DND-41 (cell line): ENCODE results near the gene DACH1.

Experiments
- ATAC-seq: fragments of 200-7000 bp; cut with Tn5 transposase; 3 replicates; pipeline ENCODE4 v1.9.1; 2021; ENCODE audit warnings: low read depth; ENCODE audit not compliant: insufficient read depth
- DNase-seq: peaks from one replicate; pipeline ENCODE4 v3.0.0-alpha.2; 2020
- H2AFZ ChIP-seq: 2 replicates; pipeline ENCODE4 v1.6.0; 2012; ENCODE audit warnings: low read depth, low read length
- H3K27ac ChIP-seq: 2 replicates; pipeline ENCODE4 v1.5.1; 2012; ENCODE audit warnings: low read length, inconsistent platforms
- H3K27me3 ChIP-seq: fragments of 200-600 bp; sonication (generic); 2 replicates; pipeline ENCODE4 v1.6.0; 2012; ENCODE audit warnings: low read length, mild to moderate bottlenecking, inconsistent platforms; ENCODE audit not compliant: insufficient read depth, poor library complexity
- H3K36me3 ChIP-seq: 2 replicates; pipeline ENCODE4 v1.5.1; 2012; ENCODE audit warnings: low read length, inconsistent platforms; ENCODE audit not compliant: insufficient read depth
- H3K4me1 ChIP-seq: 2 replicates; pipeline ENCODE4 v1.5.1; 2012; ENCODE audit warnings: mild to moderate bottlenecking, low read length; ENCODE audit not compliant: insufficient read depth
- H3K4me2 ChIP-seq: 2 replicates; pipeline ENCODE4 v1.6.0; 2012; ENCODE audit warnings: mild to moderate bottlenecking, moderate library complexity, low read length, inconsistent platforms; ENCODE audit not compliant: insufficient read depth
- H3K4me3 ChIP-seq, 2 experiments: fragments of 200-600 bp in 1 of 2; shearing (Covaris generic) in 1 of 2; 2 replicates each; pipeline ENCODE4 v1.5.1; 2012 to 2016; ENCODE audit warnings: inconsistent platforms in 2 of 2, low read length in 2 of 2, mild to moderate bottlenecking in 2 of 2, low read depth in 1 of 2, moderate library complexity in 1 of 2
- H3K79me2 ChIP-seq: 2 replicates; pipeline ENCODE4 v1.6.0; 2012; ENCODE audit warnings: low read length, inconsistent platforms; ENCODE audit not compliant: insufficient read depth
- H3K9ac ChIP-seq: 2 replicates; pipeline ENCODE4 v1.6.0; 2012; ENCODE audit warnings: low read depth, mild to moderate bottlenecking, inconsistent platforms, low read length, moderate library complexity
- H3K9me3 ChIP-seq: 2 replicates; pipeline ENCODE4 v1.5.1; 2012; ENCODE audit warnings: low read length, moderate library complexity, mild to moderate bottlenecking, inconsistent platforms; ENCODE audit not compliant: insufficient read depth, severe bottlenecking
- H4K20me1 ChIP-seq: 2 replicates; pipeline ENCODE4 v1.6.0; 2012; ENCODE audit warnings: low read length; ENCODE audit not compliant: insufficient read depth
- CTCF ChIP-seq: IDR thresholded peaks from 2 replicates; pipeline ENCODE4 v1.5.1; 2012; ENCODE audit warnings: borderline replicate concordance, low read length, moderate library complexity, mild to moderate bottlenecking; ENCODE audit not compliant: poor library complexity, severe bottlenecking; ENCODE audit errors: extremely low read depth
- EZH2 ChIP-seq: IDR thresholded peaks from 3 replicates; pipeline ENCODE4 v1.6.1; 2012; ENCODE audit warnings: borderline replicate concordance, low read depth, mild to moderate bottlenecking, moderate library complexity, low read length, inconsistent platforms; ENCODE audit not compliant: severe bottlenecking

The DACH1 gene

GRCh38 chr13:71477735-71478134 is 389.3 kb downstream of the DACH1 start:
- H3K9me3 ChIP-seq: no peaks in the 10 kb centered on the region
- no peak overlapping the region for H3K4me2 ChIP-seq
- H3K4me1 ChIP-seq: no peaks in the 10 kb centered on the region
- H3K79me2 ChIP-seq: no peaks in the 10 kb centered on the region
- H3K36me3 ChIP-seq: no peaks in the 10 kb centered on the region
- no peak overlapping the region; the same call in 1 of the 2 replicates for H2AFZ ChIP-seq
- no peak overlapping the region for H3K27ac ChIP-seq
- DNase-seq (no peak), ATAC-seq (no peak)
- no peaks in the 10 kb centered on the region for H4K20me1 ChIP-seq
- no peak overlapping the region for H3K4me3 ChIP-seq
- no peaks in the 10 kb centered on the region for H3K27me3 ChIP-seq
- H3K9ac ChIP-seq: no peak overlapping the region
- TF ChIP-seq CTCF: peak; percentile 42
- no peak for TF ChIP-seq EZH2

DNA sequence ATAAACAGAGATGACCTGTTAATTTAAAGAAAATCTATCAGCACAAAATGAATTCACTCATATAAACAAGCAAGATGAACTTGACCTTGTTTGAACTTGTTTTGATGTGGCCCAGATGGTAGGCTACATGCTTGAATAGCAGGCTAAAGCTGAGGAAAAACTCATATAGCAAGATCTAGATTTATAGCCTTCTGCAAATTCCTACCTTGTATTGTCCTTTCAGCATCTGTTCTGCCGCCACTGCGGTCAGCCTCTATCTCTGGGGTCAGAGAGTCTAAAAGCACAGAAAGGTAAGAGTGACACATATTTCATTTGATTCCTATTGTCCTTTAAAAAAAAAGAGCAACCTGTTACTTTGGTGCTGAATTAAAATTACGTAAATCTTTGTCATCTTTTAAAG is 392.1 kb downstream of the DACH1 start:
- DNase-seq: no peak
- no peaks in the 10 kb centered on the region for H4K20me1 ChIP-seq

DNA sequence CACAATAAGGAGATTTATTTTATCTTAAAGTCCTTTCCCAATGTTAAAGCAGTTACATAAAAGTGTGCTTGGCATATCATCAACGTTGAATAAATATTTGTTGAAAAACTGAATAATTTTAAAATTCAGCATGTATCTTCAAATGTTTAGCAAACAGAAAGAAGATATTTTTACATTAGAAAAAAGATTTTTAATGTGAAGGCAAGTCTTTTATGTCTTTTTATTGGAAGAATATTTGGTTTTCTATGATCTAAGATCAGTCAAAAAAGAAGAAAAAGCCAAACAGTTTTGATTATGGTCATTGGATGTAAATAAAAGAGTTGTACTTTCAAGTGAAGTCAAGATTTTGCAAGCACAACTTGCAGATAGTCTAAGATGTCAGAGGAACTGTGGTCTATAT is 397.4 kb downstream of the DACH1 start:
- Histone ChIP-seq H4K20me1 (no peaks in the 10 kb centered on the region), H3K36me3 (no peaks in the 10 kb centered on the region), H3K27ac (no peak overlapping the region), H3K4me2 (no peak overlapping the region), H3K27me3 (no peaks in the 10 kb centered on the region), H3K9ac (no peak overlapping the region), H3K4me1 (no peaks in the 10 kb centered on the region), H3K79me2 (no peaks in the 10 kb centered on the region), H3K9me3 (no peaks in the 10 kb centered on the region), H2AFZ (no peak overlapping the region), H3K4me3 (no peak overlapping the region)
- DNase-seq (no peak), ATAC-seq (no peak)
- TF ChIP-seq CTCF (no peak), EZH2 (no peak)

More for the DNA sequence above, 392.1 kb downstream of the DACH1 start:
- H3K36me3 ChIP-seq: no peaks in the 10 kb centered on the region
- no peaks in the 10 kb centered on the region for H3K79me2 ChIP-seq
- H3K9me3 ChIP-seq: no peaks in the 10 kb centered on the region
- no peak for ATAC-seq
- H3K27me3 ChIP-seq: no peaks in the 10 kb centered on the region
- no peak overlapping the region for H3K4me3 ChIP-seq
- H2AFZ ChIP-seq: no peak overlapping the region
- no peak overlapping the region for H3K4me2 ChIP-seq
- no peak overlapping the region for H3K9ac ChIP-seq
- H3K27ac ChIP-seq: no peak overlapping the region
- H3K4me1 ChIP-seq: no peaks in the 10 kb centered on the region
- TF ChIP-seq EZH2: no peak
- TF ChIP-seq CTCF: no peak

- no peak for DNase-seq
- no peak overlapping the region for H2AFZ ChIP-seq
- no peaks in the 10 kb centered on the region for H3K9me3 ChIP-seq
- no peaks in the 10 kb centered on the region for H3K79me2 ChIP-seq
- no peaks in the 10 kb centered on the region for H3K36me3 ChIP-seq
- H3K4me1 ChIP-seq: no peaks in the 10 kb centered on the region
- TF ChIP-seq CTCF (no peak), EZH2 (no peak)
- no peak for ATAC-seq
- no peak overlapping the region for H3K4me3 ChIP-seq
- H3K27ac ChIP-seq: no peak overlapping the region
- no peaks in the 10 kb centered on the region for H4K20me1 ChIP-seq
- H3K27me3 ChIP-seq: no peaks in the 10 kb centered on the region
- no peak overlapping the region for H3K4me2 ChIP-seq
- no peak overlapping the region for H3K9ac ChIP-seq
Observed at GRCh38 chr13:71464686-71465085, 402.3 kb downstream of the DACH1 start.
